Measurements from ENCODE around the gene AGO3. TPM values are rescaled to one million over a fixed set of nuclear protein-coding genes. Genes with fewer than 3 reads are reported as not detected.
A peak's percentile ranks its signal among the peaks of the same experiment; 100 is the strongest.

Gene AGO3
- total and polyA plus RNA-seq, 10 of the 15 experiments (the other 5 are each of a cell fraction or from before 2014, with no cell fraction given), result 3.9 to 35.2 (median 12.5) TPM

GRCh38 chr1:35885961-35886558, 44.8 kb upstream of the AGO3 start:
- ChIA-PET RAD21 (ENCODE audit: unreplicated experiment) (interaction anchor here (1.1 to 1.2 kb wide), 2 partner anchors 45 to 137 kb away, joined by 3 read pairs; partner anchors contain the start of gene AGO3), CTCF (interaction anchor here (0.8 to 1.5 kb wide), 2 partner anchors 56 to 113 kb away, joined by 3 to 4 read pairs; no protein-coding TSS in a partner anchor), SMC1A (ENCODE audit: uncharacterized antibody, unreplicated experiment) (interaction anchor here (0.6 to 1.6 kb wide), 4 partner anchors 9 to 28 kb away, joined by 3 to 8 read pairs (median 4); no protein-coding TSS in a partner anchor), POLR2A (interaction anchor here (0.6 to 1.4 kb wide), 4 partner anchors 43 to 1445 kb away, joined by 3 to 6 read pairs (median 4); partner anchors contain the start of genes AGO3 and CLSPN)
- H3K79me2 ChIP-seq (ENCODE audit: control insufficient read depth, insufficient read depth, low read length), result peaks cover 11% of the 10 kb centered on the region
- ATAC-seq (peak; percentile 22), FAIRE-seq (peak; percentile 44), DNase-seq (ENCODE audit: low read depth, low spot score) (no peak)
- no peak overlapping the region for H3K27ac ChIP-seq (ENCODE audit: control insufficient read depth, insufficient read depth)
- TF ChIP-seq NR2C1 (IDR thresholded peaks at IDR 0.05) (no peak), ESRRA (IDR thresholded peaks at IDR 0.05; ENCODE audit: low read length) (no peak), WRNIP1 (IDR thresholded peaks at IDR 0.05; ENCODE audit: borderline replicate concordance, low read depth, low read length) (no peak), SUPT20H (IDR thresholded peaks at IDR 0.05; ENCODE audit: borderline replicate concordance, control insufficient read depth, low read depth, low read length) (no peak), PAX5 (IDR thresholded peaks at IDR 0.05; ENCODE audit: borderline replicate concordance, low read depth, low read length) (no peak)
- peak overlapping the region; percentile 63; the same call in 1 of the 2 replicates for H3K4me2 ChIP-seq (ENCODE audit: control insufficient read depth, insufficient read depth)
- no peaks in the 10 kb centered on the region for H4K20me1 ChIP-seq (ENCODE audit: control insufficient read depth, insufficient read depth)
- H3K4me1 ChIP-seq (ENCODE audit: control insufficient read depth, insufficient read depth, low read length), result peaks cover 14% of the 10 kb centered on the region
- no peaks in the 10 kb centered on the region for H3K27me3 ChIP-seq (replicated peaks in 1 of 2; ENCODE audit: control insufficient read depth in 2 of 2, insufficient read depth in 2 of 2, low read length in 1 of 2)
- 88% methylated on average over 3 of the region's 4 CpGs for WGBS (ENCODE audit: insufficient coverage, insufficient replicate concordance, low lambda C conversion rate, missing lambda C conversion rate)
- no TSS peak for BruUV-seq (replicated peaks)
- H3K9ac ChIP-seq (ENCODE audit: control insufficient read depth, insufficient read depth, low read length), result no peak overlapping the region
- intact Hi-C loops (cut with micrococcal nuclease; ENCODE audit: unreplicated experiment), result loop anchor here (10.0 kb wide), 1 partner anchor 199 kb away; the partner anchor contains the start of genes ADPRS and TEKT2
- H3K9me3 ChIP-seq (replicated peaks; ENCODE audit: control insufficient read depth, insufficient read depth, low read length), result no peaks in the 10 kb centered on the region
- in situ Hi-C loops (cut with MboI), result no loop called here
- H3K36me3 ChIP-seq (ENCODE audit: control insufficient read depth in 2 of 2, insufficient read depth in 2 of 2, low read length in 1 of 2), result no peaks in the 10 kb centered on the region; a peak in 1 of 4 replicates
- H2AFZ ChIP-seq (ENCODE audit: control insufficient read depth, low read depth, low read length), result no peak overlapping the region
- peak overlapping the region; percentile 22; the same call in 1 of the 2 replicates for H3K4me3 ChIP-seq
